OCI-LY7 (cell line): ENCODE results near the gene AK4.
"Not testable (repeated sequence)": the region's sequence is repeated elsewhere in the genome, so short reads cannot be mapped to it uniquely, and the experiment has no call there.

Source experiments
- CTCF ChIP-seq: fragments of 200-600 bp; sonication (generic); conservative IDR thresholded peaks from 2 replicates; pipeline ENCODE4 v1.5.1; 2014; ENCODE audit warnings: mild to moderate bottlenecking, antibody characterized with exemption, low read length, moderate library complexity, mixed read lengths
- EZH2phosphoT487 ChIP-seq: fragments of 200-600 bp; sonication (generic); IDR thresholded peaks from 2 replicates; pipeline ENCODE4 v1.6.1; 2018; ENCODE audit warnings: low read depth, borderline replicate concordance, mild to moderate bottlenecking, mixed run types, antibody characterized with exemption, low read length, moderate library complexity, mixed read lengths

GRCh38 chr1:65237088-65237487, 89.1 kb downstream of the AK4 start:
- not testable (repeated sequence) for TF ChIP-seq CTCF, EZH2phosphoT487
